GM19455 (cell line): Measurements from ENCODE around the gene ARFGEF3.

Source experiments
- ATAC-seq: cut with Tn5 transposase; IDR thresholded peaks from one replicate; pipeline ENCODE4 v1.9.1; 2021; ENCODE audit not compliant: unreplicated experiment

ARFGEF3 gene

GRCh38 chr6:138162955-138163575 is 1.3 kb downstream of the ARFGEF3 start:
- ATAC-seq, result no peak

- ATAC-seq, result no peak
Observed at GRCh38 chr6:138175596-138175995, 13.9 kb downstream of the ARFGEF3 start.

GRCh38 chr6:138176652-138177232 is 15.0 kb downstream of the ARFGEF3 start:
- no peak for ATAC-seq

GRCh38 chr6:138182939-138183789 is 21.4 kb downstream of the ARFGEF3 start:
- ATAC-seq, result no peak

- ATAC-seq, result no peak
Observed at GRCh38 chr6:138183790-138184134, 22.0 kb downstream of the ARFGEF3 start.

- ATAC-seq, result no peak
Observed at GRCh38 chr6:138184230-138184629, 22.5 kb downstream of the ARFGEF3 start.

GRCh38 chr6:138187156-138187555 is 25.4 kb downstream of the ARFGEF3 start:
- no peak for ATAC-seq

- no peak for ATAC-seq
Observed at GRCh38 chr6:138188278-138188941, 26.7 kb downstream of the ARFGEF3 start.

GRCh38 chr6:138194287-138194686 is 32.5 kb downstream of the ARFGEF3 start:
- no peak for ATAC-seq

GRCh38 chr6:138196122-138196738 is 34.5 kb downstream of the ARFGEF3 start:
- ATAC-seq, result no peak

GRCh38 chr6:138197570-138197969 is 35.8 kb downstream of the ARFGEF3 start:
- ATAC-seq, result no peak

GRCh38 chr6:138198430-138199091 is 36.8 kb downstream of the ARFGEF3 start:
- no peak for ATAC-seq

- ATAC-seq, result no peak
Observed at GRCh38 chr6:138201836-138202235, 40.1 kb downstream of the ARFGEF3 start.

GRCh38 chr6:138203315-138203714 is 41.6 kb downstream of the ARFGEF3 start:
- no peak for ATAC-seq

- ATAC-seq, result no peak
Observed at GRCh38 chr6:138204303-138204702, 42.6 kb downstream of the ARFGEF3 start.

GRCh38 chr6:138204792-138205384 is 43.1 kb downstream of the ARFGEF3 start:
- ATAC-seq, result no peak

GRCh38 chr6:138205437-138206094 is 43.8 kb downstream of the ARFGEF3 start:
- ATAC-seq, result no peak

- ATAC-seq, result no peak
Observed at GRCh38 chr6:138206862-138207261, 45.1 kb downstream of the ARFGEF3 start.

- no peak for ATAC-seq
Observed at GRCh38 chr6:138211048-138211581, 49.4 kb downstream of the ARFGEF3 start.
